Central memory CD8-positive, alpha-beta T cell (primary cell): Measurements from ENCODE around the gene SPTLC3.

Experiments used
- ATAC-seq: fragments of 150-1000 bp; cut with Tn5 transposase; replicated peaks from 2 replicates; pipeline ENCODE4 v1.10.0; 2022; ENCODE audit warnings: mild to moderate bottlenecking, moderate FRiP score, moderate number of reproducible peaks; ENCODE audit not compliant: poor library complexity, severe bottlenecking; ENCODE audit errors: extremely low read depth
- DNase-seq, 2 donors: peaks; one replicate each; pipeline ENCODE4 v3.0.0; 2021; ENCODE audit warnings: low spot score in 2 of 2
- H3K27ac Mint-ChIP-seq: one replicate; pipeline ENCODE4 v1.8.0; 2022; ENCODE audit warnings: low read depth, mild to moderate bottlenecking, moderate library complexity, mixed read lengths
- H3K27me3 Mint-ChIP-seq: one replicate; pipeline ENCODE4 v1.8.0; 2022; ENCODE audit warnings: mixed read lengths
- H3K36me3 Mint-ChIP-seq: one replicate; pipeline ENCODE4 v1.8.0; 2022; ENCODE audit warnings: mild to moderate bottlenecking, moderate library complexity, mixed read lengths; ENCODE audit not compliant: insufficient read depth
- H3K4me1 Mint-ChIP-seq: one replicate; pipeline ENCODE4 v1.8.0; 2022; ENCODE audit warnings: mixed read lengths
- H3K4me3 Mint-ChIP-seq: one replicate; pipeline ENCODE4 v1.8.0; 2022; ENCODE audit warnings: mild to moderate bottlenecking, moderate library complexity, mixed read lengths
- H3K9me3 Mint-ChIP-seq: one replicate; pipeline ENCODE4 v1.8.0; 2022; ENCODE audit warnings: mixed read lengths

SPTLC3 gene

DNA sequence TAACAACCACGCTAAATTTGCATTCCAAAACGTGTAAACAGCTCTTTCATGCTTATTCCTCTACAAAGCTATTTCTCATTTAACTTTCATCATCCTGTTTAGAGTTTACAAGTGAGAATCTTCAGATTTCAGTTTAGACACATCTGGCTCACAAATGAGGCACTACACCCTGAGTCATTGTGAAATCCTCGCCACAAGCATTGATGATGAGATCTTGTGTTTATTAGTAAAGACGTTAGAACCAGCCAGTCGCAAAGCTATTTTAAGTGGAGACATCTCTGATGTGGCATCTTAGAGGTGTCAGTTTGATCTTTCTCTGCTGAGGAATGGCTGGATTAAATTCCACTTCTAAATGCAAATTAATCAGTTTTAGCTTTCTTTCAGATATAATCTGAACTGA is 204.0 kb downstream of the SPTLC3 start:
- Mint-ChIP-seq H3K27me3 (peaks cover 49% of the 10 kb centered on the region), H3K4me3 (no peak overlapping the region), H3K4me1 (no peaks in the 10 kb centered on the region), H3K36me3 (no peaks in the 10 kb centered on the region), H3K27ac (no peak overlapping the region), H3K9me3 (no peaks in the 10 kb centered on the region)
- ATAC-seq (no peak), DNase-seq (no peak)

DNA sequence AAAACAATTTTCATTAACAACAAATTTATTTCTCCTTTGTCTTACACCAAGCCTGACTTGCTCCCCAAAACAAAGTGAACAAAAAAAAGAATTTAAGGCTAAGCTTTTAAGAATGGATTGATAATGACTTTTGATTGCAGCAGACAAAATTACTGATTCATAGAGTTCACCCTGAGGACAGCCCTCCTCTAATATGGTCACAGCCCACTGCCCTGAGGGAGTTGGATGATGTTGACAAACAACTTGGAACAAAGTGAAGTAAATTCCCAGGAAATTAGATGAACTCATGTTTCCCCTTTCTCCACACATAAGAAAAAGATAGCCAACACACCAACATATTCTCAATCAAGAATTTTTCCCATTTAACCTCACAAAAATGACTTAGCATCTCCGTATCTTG is 204.6 kb downstream of the SPTLC3 start:
- Mint-ChIP-seq H3K27ac (no peak overlapping the region), H3K27me3 (peaks cover 55% of the 10 kb centered on the region), H3K4me3 (no peak overlapping the region), H3K9me3 (no peaks in the 10 kb centered on the region), H3K4me1 (no peaks in the 10 kb centered on the region), H3K36me3 (no peaks in the 10 kb centered on the region)
- ATAC-seq (no peak), DNase-seq (no peak)

DNA sequence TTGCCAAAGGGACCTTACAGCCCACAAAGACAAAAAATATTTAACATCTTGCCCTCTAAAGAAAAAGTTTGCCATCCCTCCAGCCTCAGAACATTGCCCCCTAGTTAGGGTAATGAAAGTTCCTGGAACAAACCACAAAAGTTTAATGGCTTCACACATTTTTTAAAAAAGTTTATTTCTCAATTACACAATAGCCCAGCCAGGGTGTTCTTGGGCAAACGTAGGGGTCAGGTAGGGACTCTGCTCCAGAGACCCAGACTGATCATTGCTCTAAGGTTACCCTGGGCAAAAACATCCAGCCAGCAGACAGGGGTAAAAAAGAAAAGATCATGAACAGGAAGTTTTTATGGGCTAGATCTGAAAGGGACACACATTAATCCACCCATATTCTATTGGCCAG is 207.8 kb downstream of the SPTLC3 start:
- no peak overlapping the region for H3K4me3 Mint-ChIP-seq
- no peaks in the 10 kb centered on the region for H3K9me3 Mint-ChIP-seq
- H3K36me3 Mint-ChIP-seq, result no peaks in the 10 kb centered on the region
- ATAC-seq, result no peak
- H3K27me3 Mint-ChIP-seq, result peaks cover 74% of the 10 kb centered on the region
- H3K4me1 Mint-ChIP-seq, result peaks cover 6% of the 10 kb centered on the region
- no peak overlapping the region for H3K27ac Mint-ChIP-seq
- no peak for DNase-seq
